Stomach (tissue), 4 donors: ENCODE results near the gene SNAPC5.

Experiments used
- EP300 ChIP-seq: sonication (generic); formaldehyde crosslinking; IDR thresholded peaks from one replicate; pipeline ENCODE4 v1.6.1; 2017; ENCODE audit warnings: antibody characterized with exemption
- POLR2A ChIP-seq, 4 donors: fragments of 450-650 bp; IDR thresholded peaks; one replicate each; pipeline ENCODE4 v1.6.1; 2016; ENCODE audit warnings: antibody characterized with exemption in 4 of 4, control low read depth in 2 of 4, mild to moderate bottlenecking in 1 of 4, moderate library complexity in 1 of 4
- POLR2AphosphoS5 ChIP-seq, 3 donors: sonication (generic); formaldehyde crosslinking; IDR thresholded peaks; one replicate each; pipeline ENCODE4 v1.6.1; 2016; ENCODE audit warnings: antibody characterized with exemption in 3 of 3
- TF ChIP-seq, protein P1 (sequence below), 7 experiments: fragments of 450-650 bp in 4 of 7; fragments of 200-600 bp in 3 of 7; sonication (generic) in 3 of 7; IDR thresholded peaks; one replicate each; pipeline ENCODE4 v1.5.1; 2016 to 2019; ENCODE audit warnings: antibody characterized with exemption in 7 of 7, control low read depth in 2 of 7, mild to moderate bottlenecking in 1 of 7

DNA sequence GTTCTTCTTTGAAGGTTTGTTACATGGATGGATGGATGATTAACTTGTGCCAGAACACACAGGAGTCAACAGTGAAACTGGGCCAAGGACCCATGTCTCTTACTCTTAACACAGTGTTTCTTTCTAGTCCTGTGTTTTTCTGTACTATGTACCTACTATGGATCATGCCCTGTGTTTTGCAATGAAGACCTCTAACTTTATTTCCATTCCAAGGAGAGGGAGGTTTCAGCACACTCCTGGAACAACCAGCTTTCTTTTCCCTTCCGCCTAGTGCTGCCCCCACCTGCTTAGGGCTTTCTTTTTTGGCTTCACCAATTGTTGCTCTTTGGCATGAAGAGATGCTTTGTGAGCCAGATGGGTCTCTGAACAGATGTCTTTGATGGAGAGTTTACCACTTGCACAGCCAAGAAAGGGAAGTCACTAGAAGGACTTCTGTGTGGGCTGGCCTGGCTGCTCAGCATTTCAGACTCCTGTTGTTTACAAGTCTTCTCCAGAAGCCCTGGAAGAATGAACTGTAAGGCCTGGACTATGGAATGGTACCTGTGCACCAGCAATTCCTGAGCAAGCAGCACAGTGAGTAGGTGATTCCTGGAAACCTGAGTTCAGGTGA, 44.5 kb downstream of the SNAPC5 start:
- TF ChIP-seq, protein P1, sequence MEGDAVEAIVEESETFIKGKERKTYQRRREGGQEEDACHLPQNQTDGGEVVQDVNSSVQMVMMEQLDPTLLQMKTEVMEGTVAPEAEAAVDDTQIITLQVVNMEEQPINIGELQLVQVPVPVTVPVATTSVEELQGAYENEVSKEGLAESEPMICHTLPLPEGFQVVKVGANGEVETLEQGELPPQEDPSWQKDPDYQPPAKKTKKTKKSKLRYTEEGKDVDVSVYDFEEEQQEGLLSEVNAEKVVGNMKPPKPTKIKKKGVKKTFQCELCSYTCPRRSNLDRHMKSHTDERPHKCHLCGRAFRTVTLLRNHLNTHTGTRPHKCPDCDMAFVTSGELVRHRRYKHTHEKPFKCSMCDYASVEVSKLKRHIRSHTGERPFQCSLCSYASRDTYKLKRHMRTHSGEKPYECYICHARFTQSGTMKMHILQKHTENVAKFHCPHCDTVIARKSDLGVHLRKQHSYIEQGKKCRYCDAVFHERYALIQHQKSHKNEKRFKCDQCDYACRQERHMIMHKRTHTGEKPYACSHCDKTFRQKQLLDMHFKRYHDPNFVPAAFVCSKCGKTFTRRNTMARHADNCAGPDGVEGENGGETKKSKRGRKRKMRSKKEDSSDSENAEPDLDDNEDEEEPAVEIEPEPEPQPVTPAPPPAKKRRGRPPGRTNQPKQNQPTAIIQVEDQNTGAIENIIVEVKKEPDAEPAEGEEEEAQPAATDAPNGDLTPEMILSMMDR (IDR thresholded peaks at IDR 0.05): no peak
- TF ChIP-seq POLR2A (IDR thresholded peaks at IDR 0.05): no peak
- no peak for TF ChIP-seq POLR2AphosphoS5 (IDR thresholded peaks at IDR 0.05)
- no peak for TF ChIP-seq EP300
